Ascending aorta (tissue), 2 donors: ENCODE data around the gene CDC42SE1. TPM values are rescaled to one million over a fixed set of nuclear protein-coding genes. Genes with fewer than 3 reads are reported as not detected.
"Not testable (repeated sequence)": the region's sequence is repeated elsewhere in the genome, so short reads cannot be mapped to it uniquely, and the experiment has no call there.

Experiments
- DNase-seq, 2 donors: peaks; one replicate each; pipeline ENCODE4 v3.0.0-alpha.2; 2019; ENCODE audit warnings: low spot score in 2 of 2
- H3K27ac ChIP-seq, 2 donors: fragments of 200-600 bp; sonication (generic); one replicate each; pipeline ENCODE4 v1.5.1; 2016 to 2017; ENCODE audit warnings: mild to moderate bottlenecking in 1 of 2
- H3K27me3 ChIP-seq: fragments of 200-600 bp; sonication (generic); one replicate; pipeline ENCODE4 v1.5.1; 2017
- H3K36me3 ChIP-seq, 2 donors: fragments of 200-600 bp; sonication (generic); one replicate each; pipeline ENCODE4 v1.5.1; 2016
- H3K4me1 ChIP-seq, 2 donors: fragments of 200-600 bp; sonication (generic); one replicate each; pipeline ENCODE4 v1.5.1; 2016 to 2017; ENCODE audit warnings: mild to moderate bottlenecking in 1 of 2
- H3K4me3 ChIP-seq, 2 donors: fragments of 200-600 bp; sonication (generic); one replicate each; pipeline ENCODE4 v1.5.1; 2016 to 2017; ENCODE audit warnings: mild to moderate bottlenecking in 1 of 2
- H3K9me3 ChIP-seq, 2 donors: fragments of 200-600 bp; sonication (generic); one replicate each; pipeline ENCODE4 v1.5.1; 2016
- intact Hi-C: fragments of 100-400 bp; cut with DNase I; formaldehyde crosslinking; loops from one replicate; pipeline ENCODE4 v1.15.1; 2023
- total RNA-seq: library from RNA; depleted of rRNA; stranded (reverse); fragments of >200 nt; gene quantifications from one replicate; pipeline ENCODE4 v1.1.0, GENCODE V29; 2016
- TF ChIP-seq, protein P1 (sequence below), 3 experiments: fragments of 200-600 bp in 2 of 3; fragments of 450-650 bp in 1 of 3; sonication (generic) in 2 of 3; IDR thresholded peaks; one replicate each; pipeline ENCODE4 v1.5.1; 2016 to 2019; ENCODE audit warnings: antibody characterized with exemption in 3 of 3, mild to moderate bottlenecking in 1 of 3, moderate library complexity in 1 of 3

Gene CDC42SE1, protein sequence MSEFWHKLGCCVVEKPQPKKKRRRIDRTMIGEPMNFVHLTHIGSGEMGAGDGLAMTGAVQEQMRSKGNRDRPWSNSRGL
- 42.4 TPM for total RNA-seq

DNA sequence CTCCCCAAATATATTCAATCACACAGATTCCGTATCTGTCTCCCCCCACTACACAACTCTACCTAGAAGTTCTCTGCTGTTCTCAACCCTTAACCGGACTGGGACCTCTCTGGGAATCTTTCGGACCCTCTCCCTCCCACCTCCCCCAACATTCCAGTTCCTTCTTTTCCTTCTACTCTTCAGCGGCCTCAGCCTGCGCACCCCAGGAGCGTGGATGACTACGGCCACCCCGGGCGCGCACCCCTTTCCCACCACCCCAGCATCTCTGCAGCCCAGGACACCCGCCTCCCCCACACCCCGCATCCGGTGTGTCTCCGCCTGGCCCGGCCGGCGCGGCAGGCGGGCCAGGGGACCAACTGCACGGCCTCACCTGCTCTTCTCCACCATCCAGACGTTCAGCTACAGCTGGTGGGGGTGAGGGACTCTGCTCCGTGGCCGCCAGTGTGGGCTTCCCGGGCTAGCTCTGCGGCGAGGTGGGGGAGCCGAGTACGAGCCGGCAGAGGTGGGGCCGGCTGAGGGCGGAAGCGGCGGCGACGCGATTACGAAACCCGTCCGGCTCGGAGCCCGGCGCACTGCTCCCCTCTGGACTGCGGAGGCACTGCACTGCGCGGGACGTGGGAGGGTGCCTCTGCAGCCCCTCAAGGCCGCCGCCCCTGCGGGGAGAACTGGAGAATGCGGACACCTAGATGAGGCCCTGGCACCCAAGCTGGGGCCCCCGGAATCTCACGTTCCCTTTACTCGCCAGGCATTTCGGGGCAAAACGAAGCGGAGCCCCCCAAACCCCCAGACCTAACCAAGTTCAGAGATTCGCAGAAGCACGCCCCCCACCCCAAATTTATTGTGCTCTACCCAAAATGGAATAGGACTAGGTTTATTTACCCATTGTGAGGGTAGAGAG, at the start of gene CDC42SE1:
TSS of gene CDC42SE1 (minus strand) at position 514 of the 898 bp plus-strand sequence. CDS start 3,892 bp downstream, outside the sequence.
- H3K36me3 ChIP-seq: peaks cover 18 to 24% of the 10 kb centered on the region in 2 donors
- H3K9me3 ChIP-seq: no peaks in the 10 kb centered on the region
- peaks cover 0 to 37% of the 10 kb centered on the region in 2 donors for H3K4me1 ChIP-seq
- peak within 1 kb of the TSS; percentile 83 to 93 for H3K4me3 ChIP-seq
- H3K27ac ChIP-seq: peak within 1 kb of the TSS; percentile 96
- no peaks in the 10 kb centered on the region for H3K27me3 ChIP-seq
- intact Hi-C loops: loop anchor here (1.0 to 5.0 kb wide), 4 partner anchors 11 to 182 kb away; partner anchors contain the start of genes ARNT, GABPB2 and PRUNE1
- TF ChIP-seq, protein P1, sequence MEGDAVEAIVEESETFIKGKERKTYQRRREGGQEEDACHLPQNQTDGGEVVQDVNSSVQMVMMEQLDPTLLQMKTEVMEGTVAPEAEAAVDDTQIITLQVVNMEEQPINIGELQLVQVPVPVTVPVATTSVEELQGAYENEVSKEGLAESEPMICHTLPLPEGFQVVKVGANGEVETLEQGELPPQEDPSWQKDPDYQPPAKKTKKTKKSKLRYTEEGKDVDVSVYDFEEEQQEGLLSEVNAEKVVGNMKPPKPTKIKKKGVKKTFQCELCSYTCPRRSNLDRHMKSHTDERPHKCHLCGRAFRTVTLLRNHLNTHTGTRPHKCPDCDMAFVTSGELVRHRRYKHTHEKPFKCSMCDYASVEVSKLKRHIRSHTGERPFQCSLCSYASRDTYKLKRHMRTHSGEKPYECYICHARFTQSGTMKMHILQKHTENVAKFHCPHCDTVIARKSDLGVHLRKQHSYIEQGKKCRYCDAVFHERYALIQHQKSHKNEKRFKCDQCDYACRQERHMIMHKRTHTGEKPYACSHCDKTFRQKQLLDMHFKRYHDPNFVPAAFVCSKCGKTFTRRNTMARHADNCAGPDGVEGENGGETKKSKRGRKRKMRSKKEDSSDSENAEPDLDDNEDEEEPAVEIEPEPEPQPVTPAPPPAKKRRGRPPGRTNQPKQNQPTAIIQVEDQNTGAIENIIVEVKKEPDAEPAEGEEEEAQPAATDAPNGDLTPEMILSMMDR (IDR thresholded peaks at IDR 0.05): peak; percentile 75 to 96 (median 89)
- peak in 1 of 2 donors; percentile 92 for DNase-seq

DNA sequence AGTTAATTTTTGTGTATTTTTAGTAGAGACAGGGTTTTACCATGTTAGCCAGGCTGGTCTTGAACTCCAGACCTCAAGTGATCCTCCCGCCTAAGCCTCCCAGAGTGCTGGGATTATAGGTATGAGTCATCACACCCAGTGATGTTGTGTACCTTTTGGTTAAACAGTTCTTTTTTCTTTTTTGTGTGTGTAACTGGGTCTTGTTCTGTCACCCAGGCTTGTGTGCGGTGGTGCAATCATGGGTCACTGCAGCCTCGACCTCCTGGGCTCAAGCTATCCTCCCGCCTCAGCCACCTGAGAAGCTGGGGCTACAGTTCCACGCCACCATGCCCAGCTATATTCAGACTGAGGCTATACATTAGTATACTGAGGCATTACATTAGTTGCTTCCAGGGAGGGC, 48.9 kb upstream of the CDC42SE1 start:
- DNase-seq: no peak

DNA sequence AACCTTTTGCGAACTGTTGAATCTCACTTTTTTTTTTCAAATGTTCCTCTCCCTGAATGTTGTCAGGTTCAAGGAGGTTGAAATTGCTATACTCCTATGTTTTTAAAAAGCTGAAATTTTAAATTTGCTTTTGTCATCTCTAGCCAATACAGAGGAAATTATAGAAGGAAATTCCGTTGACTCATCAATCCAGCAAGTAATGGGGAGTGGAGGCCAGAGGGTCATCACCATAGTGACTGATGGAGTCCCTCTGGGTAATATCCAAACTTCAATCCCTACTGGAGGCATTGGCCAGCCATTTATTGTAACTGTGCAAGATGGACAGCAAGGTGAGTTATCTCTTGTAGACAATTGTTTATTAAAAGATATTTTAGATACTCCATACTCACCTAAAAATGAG, 47.5 kb upstream of the CDC42SE1 start:
- no peak overlapping the region for H3K27ac ChIP-seq
- no peaks in the 10 kb centered on the region for H3K9me3 ChIP-seq
- no peaks in the 10 kb centered on the region for H3K27me3 ChIP-seq
- no peak for DNase-seq
- TF ChIP-seq, protein P1 (IDR thresholded peaks at IDR 0.05): no peak
- H3K4me3 ChIP-seq: no peak overlapping the region
- H3K36me3 ChIP-seq: peaks cover 23 to 28% of the 10 kb centered on the region in 2 donors
- intact Hi-C loops: no loop called here
- H3K4me1 ChIP-seq: no peaks in the 10 kb centered on the region

More for the DNA sequence above, 48.9 kb upstream of the CDC42SE1 start:
- no peaks in the 10 kb centered on the region for H3K27me3 ChIP-seq
- no peaks in the 10 kb centered on the region for H3K9me3 ChIP-seq
- H3K4me3 ChIP-seq: no peak overlapping the region
- no peaks in the 10 kb centered on the region for H3K4me1 ChIP-seq
- peaks cover 23 to 28% of the 10 kb centered on the region in 2 donors for H3K36me3 ChIP-seq
- TF ChIP-seq, protein P1 (IDR thresholded peaks at IDR 0.05): no peak
- H3K27ac ChIP-seq: no peak overlapping the region
- intact Hi-C loops: no loop called here

DNA sequence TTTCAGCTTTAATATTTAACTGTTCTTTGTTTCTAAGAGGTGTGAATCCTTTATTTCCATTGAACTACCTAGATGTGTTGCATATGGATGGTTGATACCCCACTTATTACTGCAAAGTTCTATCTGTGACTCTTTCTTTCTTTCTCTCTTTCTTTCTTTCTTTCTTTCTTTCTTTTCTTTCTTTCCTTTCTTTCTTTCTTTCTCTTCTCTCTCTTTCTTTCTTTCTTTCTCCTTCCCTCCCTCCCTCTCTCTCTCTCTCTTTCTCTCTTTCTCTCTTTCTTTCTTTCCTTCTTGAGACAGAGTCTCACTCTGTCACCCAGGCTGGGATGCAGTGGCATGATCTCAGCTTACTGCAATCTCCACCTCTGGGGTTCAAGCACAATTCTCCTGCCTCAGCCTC, 45.2 kb upstream of the CDC42SE1 start:
- H3K4me3 ChIP-seq: no peak overlapping the region
- H3K27ac ChIP-seq: no peak overlapping the region
- intact Hi-C loops: no loop called here
- no peaks in the 10 kb centered on the region for H3K4me1 ChIP-seq
- no peak for DNase-seq
- peaks cover 18 to 28% of the 10 kb centered on the region in 2 donors for H3K36me3 ChIP-seq
- no peaks in the 10 kb centered on the region for H3K27me3 ChIP-seq
- no peaks in the 10 kb centered on the region for H3K9me3 ChIP-seq
- TF ChIP-seq, protein P1 (IDR thresholded peaks at IDR 0.05): no peak

DNA sequence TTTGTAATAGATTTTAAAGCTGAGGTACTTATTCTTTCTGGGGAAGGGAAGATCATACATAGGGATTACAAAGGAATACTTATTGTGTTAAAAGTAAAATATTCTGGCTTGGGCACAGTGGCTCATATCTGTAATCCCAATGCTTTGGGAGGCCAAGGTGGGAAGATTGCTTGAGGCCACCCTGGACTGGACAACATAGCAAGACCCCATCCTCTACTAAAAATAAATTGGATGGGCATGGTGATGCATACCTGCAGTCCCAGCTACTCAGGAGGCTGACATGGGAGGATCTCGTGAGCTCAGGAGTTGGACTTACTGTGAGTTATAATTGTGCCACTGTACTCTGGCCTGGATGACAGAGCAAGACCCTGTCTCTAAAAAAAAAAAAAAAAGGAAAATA, 38.7 kb upstream of the CDC42SE1 start:
- no peaks in the 10 kb centered on the region for H3K27me3 ChIP-seq
- H3K36me3 ChIP-seq: peaks cover 3 to 5% of the 10 kb centered on the region in 2 donors
- TF ChIP-seq, protein P1 (IDR thresholded peaks at IDR 0.05): no peak
- DNase-seq: no peak
- no peaks in the 10 kb centered on the region for H3K9me3 ChIP-seq
- no peak overlapping the region for H3K27ac ChIP-seq
- intact Hi-C loops: no loop called here
- H3K4me1 ChIP-seq: no peaks in the 10 kb centered on the region
- H3K4me3 ChIP-seq: no peak overlapping the region

DNA sequence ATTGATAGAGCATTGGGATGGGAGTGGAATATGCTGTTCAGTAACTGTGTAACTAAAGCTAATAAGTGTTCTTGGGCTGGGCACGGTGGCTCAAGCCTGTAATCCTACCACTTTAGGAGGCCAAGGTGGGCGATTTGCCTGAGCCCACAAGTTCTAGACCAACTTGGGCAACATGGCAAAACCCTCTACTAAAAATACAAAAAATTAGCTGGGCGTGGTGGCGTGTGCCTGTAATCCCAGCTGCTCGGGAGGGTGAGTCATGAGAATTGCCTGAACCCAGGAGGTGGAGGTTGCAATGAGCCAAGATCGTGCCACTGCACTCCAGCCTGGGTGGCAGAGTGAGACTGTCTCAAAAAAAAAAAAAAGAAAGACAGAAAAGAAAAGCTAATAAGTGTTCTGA, 38.0 kb upstream of the CDC42SE1 start:
- H3K27me3 ChIP-seq, H3K4me3 ChIP-seq, H3K9me3 ChIP-seq, DNase-seq, H3K36me3 ChIP-seq, H3K27ac ChIP-seq, intact Hi-C loops, H3K4me1 ChIP-seq: not testable (repeated sequence)
